IMR-90 (cell line): ENCODE results near the gene ZDHHC7. TPM values are rescaled to one million over a fixed set of nuclear protein-coding genes. Genes with fewer than 3 reads are reported as not detected.
A peak's percentile ranks its signal among the peaks of the same experiment; 100 is the strongest.

Source experiments
- ATAC-seq: fragments of 200-7000 bp; cut with Tn5 transposase; 2 replicates; pipeline ENCODE4 v1.9.1; 2020; ENCODE audit warnings: low read depth, mild to moderate bottlenecking, moderate library complexity
- BruUV-seq: library from RNA; stranded (reverse); fragments of 400-500 nt; replicated peaks from 2 replicates; lab custom pipeline; 2021; lab: Mats Ljungman, UMichigan
- CTCF ChIA-PET: fragments of 300-600 bp; formaldehyde crosslinking; extraction: SDS; loops from one replicate; lab custom pipeline; 2021; ENCODE audit warnings: antibody characterized with exemption; lab: Yijun Ruan, JAX
- POLR2A ChIA-PET: fragments of 300-600 bp; sonication (Branson Sonifier 250); formaldehyde crosslinking; loops from one replicate; lab custom pipeline; 2022; ENCODE audit warnings: antibody characterized with exemption; ENCODE audit not compliant: unreplicated experiment; lab: Charles Lee
- DNase-seq: peaks from one replicate; pipeline ENCODE4 v3.0.0; 2013
- H2AFZ ChIP-seq: replicated peaks from 2 replicates; pipeline ENCODE3; 2013; ENCODE audit warnings: low read length, mild to moderate bottlenecking; ENCODE audit not compliant: poor library complexity
- H2AK5ac ChIP-seq: 2 replicates; pipeline ENCODE4 v1.6.1; 2013; ENCODE audit warnings: low read depth, low read length, inconsistent platforms
- H2AK9ac ChIP-seq: replicated peaks from 2 replicates; pipeline ENCODE3; 2013; ENCODE audit warnings: mild to moderate bottlenecking, low read depth, low read length, moderate library complexity; ENCODE audit not compliant: poor library complexity
- H2BK120ac ChIP-seq: 2 replicates; pipeline ENCODE4 v1.6.1; 2013; ENCODE audit warnings: low read depth, low read length, inconsistent platforms
- H2BK15ac ChIP-seq: 3 replicates; pipeline ENCODE4 v1.6.1; 2013; ENCODE audit warnings: low read depth, low read length, inconsistent platforms
- H2BK20ac ChIP-seq: 2 replicates; pipeline ENCODE4 v1.6.1; 2013; ENCODE audit warnings: low read depth, mild to moderate bottlenecking, inconsistent platforms, low read length, moderate library complexity
- H2BK5ac ChIP-seq: 2 replicates; pipeline ENCODE4 v1.6.1; 2013; ENCODE audit warnings: mild to moderate bottlenecking, low read depth, low read length, inconsistent platforms; ENCODE audit not compliant: poor library complexity, severe bottlenecking
- H3K14ac ChIP-seq: replicated peaks from 2 replicates; pipeline ENCODE4 v1.6.1; 2013; ENCODE audit warnings: low read depth, low read length, inconsistent platforms
- H3K18ac ChIP-seq: 2 replicates; pipeline ENCODE4 v1.6.1; 2013; ENCODE audit warnings: low read depth, low read length, control low read depth
- H3K23ac ChIP-seq: 2 replicates; pipeline ENCODE4 v1.6.1; 2013; ENCODE audit warnings: low read depth, low read length, inconsistent platforms
- H3K27ac ChIP-seq: 2 replicates; pipeline ENCODE4 v1.5.1; 2013; ENCODE audit warnings: mild to moderate bottlenecking, control low read depth, low read length; ENCODE audit not compliant: insufficient read depth
- H3K27me3 ChIP-seq: 2 replicates; pipeline ENCODE4 v1.6.1; 2013; ENCODE audit warnings: low read length; ENCODE audit not compliant: control insufficient read depth, insufficient read depth
- H3K36me3 ChIP-seq: 2 replicates; pipeline ENCODE4 v1.6.1; 2013; ENCODE audit warnings: low read length, mixed read lengths; ENCODE audit not compliant: control insufficient read depth, insufficient read depth
- H3K4ac ChIP-seq: 2 replicates; pipeline ENCODE4 v1.6.1; 2013; ENCODE audit warnings: low read depth, low read length, inconsistent platforms
- H3K4me1 ChIP-seq: 2 replicates; pipeline ENCODE4 v1.6.1; 2013; ENCODE audit warnings: low read length, mixed read lengths; ENCODE audit not compliant: control insufficient read depth, insufficient read depth
- H3K4me2 ChIP-seq: 2 replicates; pipeline ENCODE4 v1.6.1; 2013; ENCODE audit warnings: low read depth, mild to moderate bottlenecking, control low read depth, low read length, moderate library complexity
- H3K4me3 ChIP-seq: 2 replicates; pipeline ENCODE4 v1.5.1; 2013; ENCODE audit warnings: low read depth, mild to moderate bottlenecking, control low read depth, low read length, moderate library complexity; ENCODE audit not compliant: insufficient read depth
- H3K56ac ChIP-seq: 2 replicates; pipeline ENCODE4 v1.6.1; 2013; ENCODE audit warnings: low read length, inconsistent platforms; ENCODE audit not compliant: insufficient read depth; ENCODE audit errors: extremely low read depth
- H3K79me1 ChIP-seq, 2 experiments: 2 replicates each; pipeline ENCODE4 v1.6.1; 2013; ENCODE audit warnings: low read length in 2 of 2, inconsistent platforms in 1 of 2, low read depth in 1 of 2
- H3K9ac ChIP-seq: 2 replicates; pipeline ENCODE4 v1.6.1; 2013; ENCODE audit warnings: low read depth, low read length, control low read depth
- H3K9me1 ChIP-seq: 2 replicates; pipeline ENCODE4 v1.6.1; 2013; ENCODE audit warnings: low read length, inconsistent platforms; ENCODE audit not compliant: insufficient read depth
- H3K9me3 ChIP-seq: 2 replicates; pipeline ENCODE4 v1.6.1; 2013; ENCODE audit warnings: low read length; ENCODE audit not compliant: control insufficient read depth, insufficient read depth
- H4K20me1 ChIP-seq: 2 replicates; pipeline ENCODE4 v1.6.1; 2013; ENCODE audit warnings: low read length, inconsistent platforms; ENCODE audit not compliant: insufficient read depth
- H4K5ac ChIP-seq: 2 replicates; pipeline ENCODE4 v1.6.1; 2013; ENCODE audit warnings: mild to moderate bottlenecking, low read depth, low read length, control low read depth
- H4K8ac ChIP-seq, 2 experiments: 2 replicates each; pipeline ENCODE4 v1.6.1; 2013; ENCODE audit warnings: low read depth in 2 of 2, low read length in 2 of 2, control low read depth in 1 of 2, inconsistent platforms in 1 of 2
- H4K91ac ChIP-seq: 2 replicates; pipeline ENCODE4 v1.6.1; 2013; ENCODE audit warnings: low read depth, low read length, inconsistent platforms; ENCODE audit not compliant: insufficient read depth
- BHLHE40 ChIP-seq: fragments of 150-350 bp; IDR thresholded peaks from 2 replicates; pipeline ENCODE4 v1.6.1; 2016; ENCODE audit warnings: mild to moderate bottlenecking, low read depth, low read length
- CEBPB ChIP-seq: IDR thresholded peaks from 2 replicates; pipeline ENCODE4 v1.6.1; 2012; ENCODE audit warnings: low read depth, low read length, improper control_type of control experiment
- CHD1 ChIP-seq: IDR thresholded peaks from 2 replicates; pipeline ENCODE4 v1.6.1; 2012; ENCODE audit warnings: low read depth, low read length, improper control_type of control experiment
- FOS ChIP-seq: fragments of 150-350 bp; IDR thresholded peaks from 2 replicates; pipeline ENCODE4 v1.6.1; 2016; ENCODE audit warnings: low read depth, low read length
- MAFK ChIP-seq: IDR thresholded peaks from 2 replicates; pipeline ENCODE4 v1.6.1; 2012; ENCODE audit warnings: low read depth, low read length, improper control_type of control experiment
- MAZ ChIP-seq: IDR thresholded peaks from 2 replicates; pipeline ENCODE4 v1.6.1; 2012; ENCODE audit warnings: low read depth, mild to moderate bottlenecking, low read length, improper control_type of control experiment, moderate library complexity, borderline replicate concordance
- MXI1 ChIP-seq: IDR thresholded peaks from 2 replicates; pipeline ENCODE4 v1.6.1; 2012; ENCODE audit warnings: low read depth, mild to moderate bottlenecking, low read length, moderate library complexity, borderline replicate concordance
- NFE2L2 ChIP-seq: fragments of 150-350 bp; IDR thresholded peaks from 2 replicates; pipeline ENCODE4 v1.6.1; 2016; ENCODE audit warnings: low read depth, mild to moderate bottlenecking, low read length
- POLR2A ChIP-seq: IDR thresholded peaks from 2 replicates; pipeline ENCODE4 v1.6.1; 2012; ENCODE audit warnings: mild to moderate bottlenecking, low read depth, low read length
- RAD21 ChIP-seq: IDR thresholded peaks from 2 replicates; pipeline ENCODE4 v1.6.1; 2012; ENCODE audit warnings: low read length, improper control_type of control experiment
- RCOR1 ChIP-seq: IDR thresholded peaks from 2 replicates; pipeline ENCODE4 v1.6.1; 2012; ENCODE audit warnings: mild to moderate bottlenecking, low read length, improper control_type of control experiment; ENCODE audit not compliant: insufficient replicate concordance
- RFX5 ChIP-seq: IDR thresholded peaks from 2 replicates; pipeline ENCODE4 v1.8.0; 2012; ENCODE audit warnings: low read depth, mild to moderate bottlenecking, low read length, moderate library complexity
- SMC3 ChIP-seq: fragments of 150-350 bp; IDR thresholded peaks from 2 replicates; pipeline ENCODE4 v1.6.1; 2016; ENCODE audit warnings: low read depth, mild to moderate bottlenecking, antibody characterized with exemption, low read length, moderate library complexity
- WGBS, 2 experiments: methylation state at CpG; one replicate each; pipeline versions ENCODE4 v1.1.5 to v1.1.7; 2013; ENCODE audit warnings: missing lambda C conversion rate in 2 of 2; ENCODE audit not compliant: insufficient read length in 1 of 2; ENCODE audit errors: extremely low coverage in 2 of 2; 5-methylcytosine and 5-hydroxymethylcytosine counted together
- dilution Hi-C: fragments of 300-500 bp; cut with HindIII; formaldehyde crosslinking; loops from one replicate; pipeline ENCODE4 v1.14.3; 2018; ENCODE audit warnings: low sequenced_read_pairs; ENCODE audit not compliant: unreplicated experiment
- in situ Hi-C: fragments of 300-500 bp; cut with MboI; formaldehyde crosslinking; loops from 3 replicates; pipeline ENCODE4 v1.14.3; 2019; ENCODE audit warnings: low sequenced_read_pairs, inconsistent platforms, mixed read lengths
- intact Hi-C: fragments of 100-400 bp; cut with micrococcal nuclease; formaldehyde crosslinking; loops from 2 replicates; pipeline ENCODE4 v1.10.0; 2022
- polyA plus RNA-seq, 3 experiments: library from polyadenylated mRNA; depleted of rRNA; stranded (reverse); fragments of >200 nt; gene quantifications; 2 replicates each; pipeline ENCODE4 v1.2.3, GENCODE V29; 2012; ENCODE audit warnings: low replicate concordance in 1 of 3
- total RNA-seq: library from RNA; depleted of rRNA; stranded (reverse); fragments of >200 nt; gene quantifications from 2 replicates; pipeline ENCODE4 v1.2.3, GENCODE V29; 2012
- TF ChIP-seq, protein P1 (sequence below): fragments of 150-350 bp; IDR thresholded peaks from 2 replicates; pipeline ENCODE4 v1.6.1; 2017; ENCODE audit warnings: mild to moderate bottlenecking, antibody characterized with exemption, low read length, low read depth
- TF ChIP-seq, protein P2 (sequence below): conservative IDR thresholded peaks from 2 replicates; pipeline ENCODE4 v1.5.1; 2012; ENCODE audit warnings: mild to moderate bottlenecking, low read depth, low read length, improper control_type of control experiment

ZDHHC7 gene
- total and polyA plus RNA-seq, 2 of the 4 experiments (the other 2 are of a cell fraction) = 80.1 to 97.1 TPM

DNA sequence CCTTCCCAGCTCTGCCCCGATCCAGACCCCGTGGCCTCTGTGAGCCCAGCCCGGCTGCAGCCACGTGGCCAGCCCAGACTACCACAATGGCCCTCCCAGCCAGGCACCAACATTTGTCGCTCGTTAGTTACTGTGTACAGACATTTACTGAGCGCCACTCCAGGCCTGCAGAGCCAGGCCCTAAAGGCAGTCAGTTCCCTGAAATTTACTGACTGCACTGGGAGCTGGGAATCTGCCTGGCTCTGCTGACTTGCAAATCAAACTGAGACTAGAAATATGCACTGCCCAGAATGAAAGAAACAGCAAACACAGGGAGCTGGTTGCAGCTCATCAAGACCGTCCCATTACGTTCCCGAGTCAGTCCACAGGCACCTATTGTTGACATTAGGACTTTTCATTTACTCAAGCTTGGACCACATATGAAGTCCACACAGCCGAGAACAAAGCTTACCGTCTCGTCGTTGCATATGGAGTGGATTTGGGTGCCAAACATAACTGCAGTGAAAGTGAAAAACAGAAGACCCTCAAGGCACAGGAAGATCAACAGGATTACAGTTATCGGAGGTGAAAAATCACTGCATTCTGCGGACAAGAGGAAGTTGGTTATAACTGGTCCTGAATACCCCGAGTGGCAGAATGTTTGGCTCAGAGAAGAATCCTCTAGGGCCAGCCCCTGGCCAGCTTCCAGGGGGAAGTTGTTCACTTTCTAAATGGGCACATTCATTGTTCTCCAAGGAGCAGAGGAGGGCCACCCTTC lies 34.5 kb downstream of the ZDHHC7 start:
- no peak overlapping the region for H3K9ac ChIP-seq
- in situ Hi-C loops (no loop called here), dilution Hi-C loops (no loop called here), intact Hi-C loops (no loop called here)
- H3K23ac ChIP-seq = peak overlapping the region; percentile 78
- H2BK120ac ChIP-seq = peak overlapping the region; percentile 80
- H2AK5ac ChIP-seq = peak overlapping the region; percentile 96; the same call in 1 of the 2 replicates
- peaks cover 22% of the 10 kb centered on the region for H3K4me1 ChIP-seq
- peaks cover 50% of the 10 kb centered on the region for H3K36me3 ChIP-seq
- no peaks in the 10 kb centered on the region for H3K27me3 ChIP-seq
- H3K56ac ChIP-seq = peak overlapping the region; percentile 17; the same call in 1 of the 2 replicates
- BruUV-seq = no TSS peak
- peak overlapping the region; percentile 92; the same call in 2 of the 3 replicates for H2BK15ac ChIP-seq
- H2AK9ac ChIP-seq = peak overlapping the region; percentile 7
- no peak overlapping the region for H3K4me3 ChIP-seq
- peak overlapping the region; percentile 18; the same call in 1 of the 2 replicates for H3K18ac ChIP-seq
- 0 out of 2 replicates have a peak, but pooled peaks cover 3% of the 10 kb centered on the region for H4K20me1 ChIP-seq
- peaks cover 27% of the 10 kb centered on the region for H3K9me1 ChIP-seq
- peak overlapping the region; percentile 16; the same call in 1 of the 2 replicates for H4K5ac ChIP-seq
- DNase-seq (no peak), ATAC-seq (no peak)
- peaks cover 32 to 77% of the 10 kb centered on the region in 2 experiments for H3K79me1 ChIP-seq
- peak overlapping the region; percentile 96 for H3K4ac ChIP-seq
- no peak overlapping the region for H2AFZ ChIP-seq
- ChIA-PET POLR2A (no interaction called here), CTCF (interaction anchor here (0.5 to 1.7 kb wide), 5 partner anchors 9 to 239 kb away, joined by 3 to 5 read pairs (median 3); no protein-coding TSS in a partner anchor)
- H3K4me2 ChIP-seq = no peak overlapping the region
- H4K8ac ChIP-seq = peak overlapping the region; percentile 69 to 88
- peak overlapping the region; percentile 87 for H4K91ac ChIP-seq
- H3K27ac ChIP-seq = peak overlapping the region; percentile 42
- 67% methylated on average over 9 of the region's 17 CpGs; no CpG with 5 or more reads in 1 of the 2 experiments for WGBS, 2 experiments
- H2BK5ac ChIP-seq = peak overlapping the region; percentile 95
- H2BK20ac ChIP-seq = peak overlapping the region; percentile 81
- H3K9me3 ChIP-seq = no peaks in the 10 kb centered on the region
- H3K14ac ChIP-seq = peak overlapping the region; percentile 81
- TF ChIP-seq POLR2A (no peak), NFE2L2 (no peak), MAZ (no peak), FOS (no peak), BHLHE40 (no peak), SMC3 (no peak), CEBPB (no peak), MXI1 (no peak), CHD1 (no peak), MAFK (no peak), RCOR1 (no peak), RFX5 (no peak), RAD21 (no peak)
- TF ChIP-seq, protein P1, sequence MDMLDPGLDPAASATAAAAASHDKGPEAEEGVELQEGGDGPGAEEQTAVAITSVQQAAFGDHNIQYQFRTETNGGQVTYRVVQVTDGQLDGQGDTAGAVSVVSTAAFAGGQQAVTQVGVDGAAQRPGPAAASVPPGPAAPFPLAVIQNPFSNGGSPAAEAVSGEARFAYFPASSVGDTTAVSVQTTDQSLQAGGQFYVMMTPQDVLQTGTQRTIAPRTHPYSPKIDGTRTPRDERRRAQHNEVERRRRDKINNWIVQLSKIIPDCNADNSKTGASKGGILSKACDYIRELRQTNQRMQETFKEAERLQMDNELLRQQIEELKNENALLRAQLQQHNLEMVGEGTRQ = no peak
- TF ChIP-seq, protein P2, sequence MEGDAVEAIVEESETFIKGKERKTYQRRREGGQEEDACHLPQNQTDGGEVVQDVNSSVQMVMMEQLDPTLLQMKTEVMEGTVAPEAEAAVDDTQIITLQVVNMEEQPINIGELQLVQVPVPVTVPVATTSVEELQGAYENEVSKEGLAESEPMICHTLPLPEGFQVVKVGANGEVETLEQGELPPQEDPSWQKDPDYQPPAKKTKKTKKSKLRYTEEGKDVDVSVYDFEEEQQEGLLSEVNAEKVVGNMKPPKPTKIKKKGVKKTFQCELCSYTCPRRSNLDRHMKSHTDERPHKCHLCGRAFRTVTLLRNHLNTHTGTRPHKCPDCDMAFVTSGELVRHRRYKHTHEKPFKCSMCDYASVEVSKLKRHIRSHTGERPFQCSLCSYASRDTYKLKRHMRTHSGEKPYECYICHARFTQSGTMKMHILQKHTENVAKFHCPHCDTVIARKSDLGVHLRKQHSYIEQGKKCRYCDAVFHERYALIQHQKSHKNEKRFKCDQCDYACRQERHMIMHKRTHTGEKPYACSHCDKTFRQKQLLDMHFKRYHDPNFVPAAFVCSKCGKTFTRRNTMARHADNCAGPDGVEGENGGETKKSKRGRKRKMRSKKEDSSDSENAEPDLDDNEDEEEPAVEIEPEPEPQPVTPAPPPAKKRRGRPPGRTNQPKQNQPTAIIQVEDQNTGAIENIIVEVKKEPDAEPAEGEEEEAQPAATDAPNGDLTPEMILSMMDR = no peak
